GM18505 (cell line): ENCODE measurements around the gene MYO1E.

Source experiments
- ATAC-seq: cut with Tn5 transposase; IDR thresholded peaks from one replicate; pipeline ENCODE4 v1.9.1; 2021; ENCODE audit not compliant: unreplicated experiment
- POLR2A ChIP-seq: IDR thresholded peaks from 4 replicates; pipeline ENCODE4 v1.6.1; 2011; ENCODE audit warnings: borderline replicate concordance; ENCODE audit not compliant: insufficient read depth, insufficient read length; ENCODE audit errors: extremely low read depth

The MYO1E gene

DNA sequence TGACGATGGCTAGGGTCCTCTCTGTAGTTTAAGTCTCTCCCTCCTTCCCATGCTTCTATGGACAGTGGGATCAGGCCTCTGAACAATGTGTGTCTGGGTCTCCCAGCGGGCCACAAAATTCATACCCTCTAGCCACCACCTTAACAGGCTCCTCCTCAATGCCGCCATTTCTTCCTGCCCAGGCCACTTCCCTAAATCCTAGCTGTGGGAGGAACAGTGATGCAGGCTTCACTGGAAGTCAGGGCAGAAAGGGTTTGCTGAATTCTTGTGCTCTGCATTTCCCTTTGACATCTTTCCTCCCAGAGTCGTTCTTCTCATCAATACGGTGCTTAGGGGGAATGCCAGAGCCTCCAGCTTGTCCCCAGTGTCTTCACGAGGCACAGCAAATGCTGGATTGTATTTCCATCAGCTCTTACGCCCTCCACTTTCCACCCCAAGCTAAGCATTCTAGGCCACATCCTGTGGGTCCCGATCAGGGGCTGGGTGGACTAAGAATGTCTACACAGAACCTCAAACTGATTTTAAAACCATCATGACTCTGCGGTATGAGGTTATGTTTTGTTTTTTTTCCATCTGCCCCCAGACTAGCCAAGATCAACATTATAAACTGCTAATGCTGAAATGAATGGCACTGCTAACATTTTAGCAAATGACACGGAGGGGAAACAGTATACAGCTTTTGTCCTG lies 177.9 kb downstream of the MYO1E start:
- no peak for TF ChIP-seq POLR2A
- ATAC-seq, result no peak

DNA sequence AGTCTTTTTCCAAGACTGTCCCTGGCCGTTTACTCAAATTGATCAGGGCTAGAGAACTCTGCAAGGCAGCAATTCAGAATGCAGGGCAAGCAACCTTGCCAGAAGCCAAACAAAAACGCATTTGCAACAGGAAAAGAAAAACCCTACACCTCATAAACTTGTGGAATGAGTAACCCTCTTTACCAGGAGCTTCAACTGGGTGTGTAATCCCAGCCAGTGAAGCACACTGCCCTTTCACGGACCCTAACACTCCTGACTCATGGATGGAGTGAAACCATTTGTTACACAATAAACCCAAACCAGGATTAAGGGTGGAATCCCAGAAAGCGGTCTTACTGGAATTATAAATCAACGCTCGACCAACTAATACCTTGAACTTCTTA lies 180.8 kb downstream of the MYO1E start:
- no peak for TF ChIP-seq POLR2A
- no peak for ATAC-seq

DNA sequence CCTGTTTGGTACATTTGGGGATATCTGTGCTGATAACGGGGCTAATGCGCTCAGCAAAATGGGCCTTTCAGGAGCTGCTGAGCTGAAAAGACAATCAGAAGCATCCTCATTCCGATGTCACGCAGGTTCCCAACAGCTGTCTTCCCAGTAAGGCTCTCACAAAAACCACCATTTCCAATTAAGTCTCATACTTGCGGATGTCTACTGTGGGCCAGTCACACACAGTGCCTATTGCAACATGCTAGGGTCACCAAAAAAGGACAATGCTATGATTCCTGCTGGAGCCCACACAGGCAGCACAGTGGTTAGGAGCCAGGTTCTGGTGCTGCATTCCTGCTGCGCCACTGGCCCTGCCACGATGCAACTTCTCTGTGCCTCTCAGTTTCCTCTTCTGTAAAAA lies 182.4 kb downstream of the MYO1E start:
- no peak for ATAC-seq
- TF ChIP-seq POLR2A, result no peak

DNA sequence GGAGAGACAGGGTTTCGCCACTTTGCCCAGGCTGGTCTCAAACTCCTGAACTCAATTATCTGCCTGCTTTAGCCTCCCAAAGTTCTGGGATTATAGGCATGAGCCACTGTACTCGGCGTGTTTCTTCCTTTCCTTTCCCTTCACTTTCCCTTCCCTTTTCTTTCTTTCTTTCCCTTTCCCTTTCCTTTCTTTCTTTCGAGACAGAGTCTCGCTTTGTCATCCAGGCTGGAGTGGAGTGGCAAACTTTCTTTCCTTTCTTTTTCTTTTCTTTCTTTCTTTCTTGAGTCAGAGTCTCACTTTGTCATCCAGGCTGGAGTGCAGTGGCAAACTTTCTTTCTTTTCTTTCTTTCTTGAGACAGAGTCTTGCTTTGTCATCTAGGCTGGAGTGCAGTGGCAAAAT lies 183.4 kb downstream of the MYO1E start:
- TF ChIP-seq POLR2A, result no peak
- no peak for ATAC-seq

DNA sequence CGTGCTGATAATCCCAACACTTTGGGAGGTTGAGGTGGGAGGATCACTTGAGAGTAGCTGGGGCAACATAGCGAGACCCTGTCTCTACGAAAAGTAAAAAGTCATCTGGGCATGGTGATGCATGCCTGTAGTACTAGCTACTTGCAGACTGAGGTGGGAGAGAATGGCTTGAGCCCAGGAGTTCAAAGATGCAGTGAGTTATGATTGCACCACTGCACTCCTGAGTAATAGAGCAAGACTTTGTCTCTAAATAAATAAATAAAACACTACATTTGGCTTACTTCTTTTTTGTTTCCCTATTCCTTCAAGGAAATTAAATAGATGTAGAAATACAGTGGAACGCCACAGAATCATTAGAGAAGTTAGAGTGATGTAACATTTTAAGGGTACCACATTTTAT lies 186.2 kb downstream of the MYO1E start:
- no peak for ATAC-seq

DNA sequence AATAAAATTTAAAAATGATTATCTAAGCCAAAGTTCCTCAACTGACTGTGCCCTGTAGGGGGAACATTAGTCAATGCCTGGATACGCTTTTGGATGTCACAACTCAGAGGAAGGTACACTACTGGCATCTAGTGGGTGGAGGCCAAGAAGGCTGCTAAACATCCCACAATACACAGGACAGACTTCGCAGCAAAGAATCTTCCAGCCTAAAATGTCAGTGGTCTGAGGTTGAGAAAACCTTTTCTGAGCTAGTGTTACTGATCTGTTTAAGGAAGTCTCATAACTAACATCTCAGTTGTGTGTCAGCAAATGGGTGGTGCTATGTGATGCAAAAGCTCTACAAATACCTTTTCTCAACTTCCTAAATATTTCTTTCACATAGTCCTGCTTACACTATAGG lies 186.9 kb downstream of the MYO1E start:
- no peak for ATAC-seq
- TF ChIP-seq POLR2A, result no peak

More for the DNA sequence above, 186.2 kb downstream of the MYO1E start:
- TF ChIP-seq POLR2A, result no peak

DNA sequence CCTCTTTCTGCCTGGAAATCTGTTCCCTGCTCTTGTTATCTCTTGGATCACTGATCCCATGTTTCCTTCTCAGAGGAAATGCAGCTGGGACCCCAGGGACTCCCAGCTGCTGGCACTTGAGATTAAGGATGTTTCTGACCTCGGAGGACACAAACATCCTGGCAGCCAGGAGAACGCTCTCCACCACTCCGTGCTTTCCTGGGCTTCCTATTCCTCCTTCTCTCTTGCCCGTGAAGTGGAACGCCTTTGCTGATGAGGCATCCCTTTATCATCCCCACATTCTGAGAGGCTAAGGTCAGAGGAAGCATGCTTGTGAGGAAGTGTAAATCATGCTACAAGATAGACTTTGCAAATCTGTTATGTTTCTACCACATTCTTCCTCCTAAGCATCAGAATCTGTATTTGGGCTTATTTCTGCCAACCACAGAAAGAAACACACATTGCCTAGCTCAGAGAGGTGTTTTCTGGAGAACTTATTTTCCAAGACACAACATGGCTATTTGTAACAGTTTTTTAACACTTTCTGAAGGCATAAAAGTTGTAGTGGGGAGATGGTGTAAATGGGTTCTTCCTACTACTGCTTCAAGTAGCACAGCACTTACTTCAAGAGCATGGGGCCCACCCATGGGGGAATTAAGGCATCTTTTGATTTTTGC lies 191.6 kb downstream of the MYO1E start:
- ATAC-seq, result no peak
- no peak for TF ChIP-seq POLR2A

DNA sequence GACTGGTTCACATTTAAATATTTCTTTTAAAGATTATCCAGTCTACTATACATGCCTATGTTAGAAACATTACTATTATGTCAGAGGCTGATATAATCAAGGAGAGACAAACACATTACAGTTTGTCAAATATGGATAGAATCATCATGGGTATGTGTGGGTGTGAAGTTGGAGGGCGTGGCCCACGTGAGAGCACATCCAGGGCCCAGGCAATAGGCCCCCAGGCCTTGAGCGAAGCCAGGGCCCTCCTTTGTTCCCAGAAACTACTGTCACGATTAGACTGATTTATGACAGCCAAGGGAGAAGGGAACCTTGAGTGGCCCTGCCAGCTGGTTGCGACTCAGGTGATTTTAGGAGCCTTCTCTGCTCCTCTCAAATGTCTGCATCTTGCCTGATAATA lies 193.0 kb downstream of the MYO1E start:
- ATAC-seq, result no peak

DNA sequence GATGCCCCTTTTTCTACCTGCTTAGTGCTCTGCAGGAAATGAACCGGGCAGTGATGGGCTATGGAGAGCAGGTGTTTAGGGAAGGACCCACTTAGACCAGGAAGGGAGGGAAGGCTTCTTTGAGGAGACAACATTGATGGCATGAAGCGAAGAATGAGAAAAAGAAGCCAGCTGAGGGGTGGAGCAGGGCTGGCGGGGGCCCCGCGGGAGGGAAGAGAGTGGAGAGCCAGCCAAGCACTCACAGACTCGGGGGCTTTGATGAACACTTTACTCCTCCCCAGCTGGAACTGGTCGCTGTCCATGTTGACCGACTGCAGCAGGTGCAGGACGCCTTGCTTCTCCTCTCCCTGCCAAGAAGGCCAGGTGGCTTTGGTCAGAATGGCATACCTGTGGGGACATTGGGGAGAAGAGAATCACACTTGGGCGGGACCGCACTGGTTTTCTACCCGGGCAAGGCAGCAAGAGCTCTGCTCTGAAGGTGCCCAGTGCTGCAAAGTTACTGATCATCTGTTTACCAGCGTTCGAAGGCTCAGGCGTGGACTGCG lies 194.4 kb downstream of the MYO1E start:
- no peak for TF ChIP-seq POLR2A
- no peak for ATAC-seq

More for the DNA sequence above, 193.0 kb downstream of the MYO1E start:
- TF ChIP-seq POLR2A, result no peak

DNA sequence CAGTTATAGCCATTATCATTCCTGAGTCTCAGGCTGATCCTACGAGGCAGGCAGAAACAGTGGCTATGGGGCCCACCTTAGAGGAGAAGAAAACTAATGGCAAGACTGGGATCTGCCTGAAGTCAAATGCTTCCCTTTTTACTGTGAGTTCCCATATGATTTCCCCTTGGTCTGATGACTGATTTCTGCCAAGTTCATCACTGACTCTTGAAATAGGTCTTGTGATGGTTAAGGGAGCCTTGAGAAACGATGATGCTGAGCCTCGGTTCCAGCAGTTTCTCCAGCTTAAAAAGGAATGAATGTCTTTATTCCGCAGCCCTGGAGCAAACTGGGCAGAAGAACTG lies 195.4 kb downstream of the MYO1E start:
- no peak for TF ChIP-seq POLR2A

DNA sequence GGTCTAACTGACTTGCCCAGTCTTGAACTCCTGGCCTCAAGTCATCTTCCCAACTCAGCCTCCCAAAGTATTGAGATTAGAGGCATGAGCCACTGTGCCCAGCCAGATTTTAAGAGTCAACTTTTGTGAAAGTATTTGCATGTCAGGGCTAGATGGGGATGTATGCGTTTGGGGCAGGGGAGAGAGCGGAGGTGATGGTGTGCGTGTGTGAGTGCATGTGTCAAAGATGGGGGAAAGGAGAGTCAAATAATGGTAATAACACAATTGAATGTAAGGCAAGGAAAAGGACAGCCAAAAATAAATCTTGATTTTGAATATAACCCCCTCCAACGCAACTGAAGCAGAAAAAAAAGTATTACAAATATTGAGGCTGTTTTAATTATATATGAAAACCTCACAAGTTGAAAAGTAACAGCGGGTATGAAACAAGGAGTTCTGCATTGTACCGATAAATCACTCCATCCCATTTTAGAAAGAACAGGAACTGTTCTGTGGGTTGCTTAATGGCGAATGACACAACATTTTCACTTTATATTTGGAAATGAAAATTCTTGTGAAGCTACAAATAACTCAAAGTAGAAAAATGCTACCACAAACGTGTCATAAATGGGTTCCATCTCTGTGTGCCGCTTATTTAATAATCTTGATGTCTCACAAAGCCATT lies 195.9 kb downstream of the MYO1E start:
- no peak for ATAC-seq
- TF ChIP-seq POLR2A, result no peak

More for the DNA sequence above, 195.4 kb downstream of the MYO1E start:
- ATAC-seq, result no peak

DNA sequence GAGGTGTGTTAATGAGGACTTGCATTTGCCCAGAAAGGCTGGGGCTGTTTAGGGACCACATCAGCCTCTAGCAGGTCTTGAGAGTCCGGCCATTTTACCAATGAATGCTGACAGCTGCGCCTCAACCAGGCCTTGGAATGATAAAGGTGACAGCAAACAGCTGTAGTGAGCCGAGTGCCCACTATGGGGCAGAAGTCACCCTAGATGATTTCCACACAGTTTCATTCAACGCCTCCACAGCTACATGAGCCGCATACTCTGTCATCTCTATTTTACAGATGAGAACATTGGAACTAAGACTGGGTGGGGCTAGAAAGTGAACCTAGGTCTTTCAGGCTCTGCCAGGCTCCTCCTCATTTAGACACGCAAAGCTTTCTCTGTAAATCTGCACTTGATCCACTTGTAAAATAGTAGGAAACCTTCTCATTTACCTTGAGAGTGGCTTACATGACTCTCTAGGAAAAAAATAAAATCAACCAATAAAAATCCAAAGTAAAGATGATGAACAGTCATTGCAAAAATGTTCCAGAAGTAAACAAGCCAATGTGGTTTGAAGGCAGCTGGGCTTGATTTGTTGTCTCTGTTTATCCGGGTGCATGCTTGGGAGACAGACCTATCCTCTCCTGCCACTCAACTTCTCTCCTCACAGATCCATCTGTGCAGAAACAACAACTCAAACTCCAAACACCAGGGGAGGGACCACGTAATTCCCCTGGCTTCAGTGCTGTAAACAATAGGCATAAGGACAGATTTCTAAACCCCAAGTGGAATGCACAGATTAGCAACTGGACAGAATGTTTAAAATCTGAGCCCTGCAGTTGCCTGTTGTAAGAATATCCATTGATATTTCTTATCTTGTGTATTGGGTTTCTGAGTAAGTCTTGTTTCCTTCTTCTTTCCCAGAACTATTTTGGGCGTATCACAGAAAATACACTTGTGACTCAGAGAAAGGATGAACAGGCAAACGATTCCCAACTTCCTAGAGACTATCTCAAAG lies 197.5 kb downstream of the MYO1E start:
- ATAC-seq, result no peak

DNA sequence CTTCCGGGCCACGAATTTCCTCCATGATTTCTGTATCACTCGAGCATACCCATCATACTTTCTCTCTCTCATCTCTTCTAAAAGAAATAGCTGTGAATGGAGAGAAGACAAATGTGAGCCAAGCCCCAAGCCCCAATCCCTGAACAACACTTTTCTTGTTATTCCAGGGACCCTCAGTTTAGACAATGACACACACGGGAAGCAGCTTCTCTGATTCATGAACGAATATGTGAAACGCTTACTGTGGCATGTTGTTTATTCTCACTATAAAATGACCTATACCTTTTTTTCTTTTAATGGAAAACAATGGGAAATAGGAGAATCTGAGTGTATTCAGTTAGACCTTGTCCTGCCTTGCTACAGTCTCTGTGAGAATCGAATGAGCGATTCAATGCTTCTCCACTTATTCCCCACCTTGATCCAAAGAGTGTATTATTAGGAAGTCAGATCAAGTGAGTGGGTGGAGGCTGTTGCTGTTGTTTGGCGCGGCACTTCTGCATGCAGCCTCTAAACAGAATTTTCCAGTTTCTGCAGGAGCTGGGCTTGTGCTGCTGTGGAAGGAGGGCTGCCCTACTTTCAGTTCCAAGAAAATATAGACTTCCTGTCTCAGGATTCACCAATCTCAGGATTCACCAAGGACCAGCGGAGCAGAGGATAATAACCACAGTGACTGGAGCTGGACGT lies 198.4 kb downstream of the MYO1E start:
- ATAC-seq, result no peak
- no peak for TF ChIP-seq POLR2A

More for the DNA sequence above, 197.5 kb downstream of the MYO1E start:
- TF ChIP-seq POLR2A, result peak; percentile 16

DNA sequence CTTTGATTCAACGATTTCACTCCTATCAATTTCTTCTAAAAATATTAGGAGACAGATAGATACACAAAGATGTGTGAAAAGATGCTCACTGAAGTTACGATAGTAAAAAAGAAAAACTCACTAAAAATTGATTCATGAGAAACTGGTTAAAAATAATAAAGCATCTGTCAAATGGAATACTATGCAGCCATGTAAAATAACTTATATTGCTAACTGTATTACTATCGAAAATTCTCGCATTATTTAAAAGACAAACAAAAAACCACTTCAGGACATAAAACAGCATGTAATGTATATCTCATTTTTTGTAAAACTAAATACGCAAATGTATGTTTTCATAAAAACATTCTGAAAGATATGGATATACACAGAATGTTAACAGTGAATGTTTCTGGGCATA lies 199.5 kb downstream of the MYO1E start:
- TF ChIP-seq POLR2A, result no peak
- ATAC-seq, result no peak
